GM23338 (cell line): ENCODE results near the gene AGAP1. TPM values are rescaled to one million over a fixed set of nuclear protein-coding genes. Genes with fewer than 3 reads are reported as not detected.

Experiments used
- ATAC-seq: fragments of 200-7000 bp; cut with Tn5 transposase; 3 replicates; pipeline ENCODE4 v1.9.1; 2020
- DNase-seq: peaks from one replicate; pipeline ENCODE4 v3.0.0-alpha.2; 2015; ENCODE audit warnings: low spot score
- H2AFZ ChIP-seq: fragments of 200-600 bp; sonication (generic); 2 replicates; pipeline ENCODE4 v1.8.0; 2016; ENCODE audit warnings: antibody characterized with exemption, mild to moderate bottlenecking, moderate library complexity
- H3F3A ChIP-seq: fragments of 200-600 bp; sonication (generic); replicated peaks from 2 replicates; pipeline ENCODE4 v1.8.0; 2017; ENCODE audit warnings: antibody characterized with exemption, mixed run types, low read depth
- H3K27ac ChIP-seq: fragments of 200-600 bp; sonication (generic); 2 replicates; pipeline ENCODE4 v1.6.1; 2016; ENCODE audit warnings: low read depth
- H3K27me3 ChIP-seq: fragments of 200-600 bp; sonication (generic); 2 replicates; pipeline ENCODE4 v1.8.0; 2016; ENCODE audit warnings: mild to moderate bottlenecking, mixed run types, moderate library complexity; ENCODE audit not compliant: insufficient read depth
- H3K36me3 ChIP-seq: fragments of 200-600 bp; sonication (generic); 2 replicates; pipeline ENCODE4 v1.8.0; 2016; ENCODE audit warnings: mild to moderate bottlenecking; ENCODE audit not compliant: insufficient read depth
- H3K4me1 ChIP-seq: fragments of 200-600 bp; sonication (generic); 2 replicates; pipeline ENCODE4 v1.8.0; 2016; ENCODE audit warnings: mild to moderate bottlenecking, moderate library complexity; ENCODE audit not compliant: insufficient read depth
- H3K4me2 ChIP-seq: fragments of 200-600 bp; sonication (generic); 2 replicates; pipeline ENCODE4 v1.7.1; 2017; ENCODE audit warnings: mixed run types
- H3K4me3 ChIP-seq: fragments of 200-600 bp; sonication (generic); 2 replicates; pipeline ENCODE4 v1.6.1; 2016; ENCODE audit warnings: mixed run types
- H3K79me2 ChIP-seq: fragments of 200-600 bp; sonication (generic); replicated peaks from 2 replicates; pipeline ENCODE4 v1.8.0; 2017; ENCODE audit warnings: mild to moderate bottlenecking; ENCODE audit not compliant: insufficient read depth
- H3K9me2 ChIP-seq: fragments of 200-600 bp; sonication (generic); 2 replicates; pipeline ENCODE4 v1.8.0; 2017; ENCODE audit not compliant: insufficient read depth
- H4K20me1 ChIP-seq: fragments of 200-600 bp; sonication (generic); replicated peaks from 2 replicates; pipeline ENCODE4 v1.8.0; 2017; ENCODE audit warnings: mild to moderate bottlenecking; ENCODE audit not compliant: insufficient read depth
- H3K27ac Mint-ChIP-seq: 2 replicates; pipeline ENCODE4 v1.8.0; 2020; ENCODE audit warnings: inconsistent platforms, mild to moderate bottlenecking, moderate library complexity, mixed read lengths
- H3K27me3 Mint-ChIP-seq: 3 replicates; pipeline ENCODE4 v1.8.0; 2022; ENCODE audit warnings: low read depth, mild to moderate bottlenecking, moderate library complexity, mixed read lengths, inconsistent platforms; ENCODE audit not compliant: insufficient read depth, poor library complexity
- H3K36me3 Mint-ChIP-seq: 3 replicates; pipeline ENCODE4 v1.8.0; 2021; ENCODE audit warnings: low read depth, mild to moderate bottlenecking, inconsistent platforms, moderate library complexity, mixed read lengths
- H3K4me1 Mint-ChIP-seq: 3 replicates; pipeline ENCODE4 v1.8.0; 2020; ENCODE audit warnings: mild to moderate bottlenecking, inconsistent platforms, mixed read lengths
- H3K4me3 Mint-ChIP-seq: 3 replicates; pipeline ENCODE4 v1.8.0; 2021; ENCODE audit warnings: moderate library complexity, mild to moderate bottlenecking, inconsistent platforms, mixed read lengths
- H3K9me3 Mint-ChIP-seq: 3 replicates; pipeline ENCODE4 v1.8.0; 2020; ENCODE audit warnings: moderate library complexity, mild to moderate bottlenecking, inconsistent platforms, mixed read lengths
- CREB1 ChIP-seq: fragments of 250-450 bp; sonication (Bioruptor Pico); IDR thresholded peaks from 2 replicates; pipeline ENCODE4 v1.5.0; 2020; ENCODE audit warnings: low read depth, mild to moderate bottlenecking, moderate library complexity
- CTCF ChIP-seq, 2 experiments: fragments of 200-600 bp in 1 of 2; sonication (generic) in 1 of 2; conservative IDR thresholded peaks; 2 replicates each; pipeline versions ENCODE4 v1.5.1 to v1.6.1; 2016 to 2017; ENCODE audit warnings: antibody characterized with exemption in 2 of 2, low read depth in 2 of 2, mild to moderate bottlenecking in 2 of 2, moderate library complexity in 1 of 2
- ETS1 ChIP-seq: IDR thresholded peaks from 2 replicates; pipeline ENCODE4 v1.6.1; 2016; ENCODE audit warnings: antibody characterized with exemption
- EZH2 ChIP-seq: fragments of 200-600 bp; sonication (generic); IDR thresholded peaks from one replicate; pipeline ENCODE4 v1.8.0; 2017; ENCODE audit warnings: antibody characterized with exemption, mild to moderate bottlenecking, low read depth; ENCODE audit not compliant: unreplicated experiment
- EZH2phosphoT487 ChIP-seq: fragments of 200-600 bp; sonication (generic); IDR thresholded peaks from one replicate; pipeline ENCODE4 v1.8.1; 2018; ENCODE audit warnings: antibody characterized with exemption; ENCODE audit not compliant: unreplicated experiment
- JUNB ChIP-seq: IDR thresholded peaks from one replicate; pipeline ENCODE4 v1.6.1; 2016; ENCODE audit warnings: antibody characterized with exemption; ENCODE audit not compliant: unreplicated experiment
- NANOG ChIP-seq: IDR thresholded peaks from 2 replicates; pipeline ENCODE4 v1.6.1; 2016; ENCODE audit warnings: antibody characterized with exemption, borderline replicate concordance
- POLR2AphosphoS5 ChIP-seq: IDR thresholded peaks from 2 replicates; pipeline ENCODE4 v1.6.1; 2016; ENCODE audit warnings: antibody characterized with exemption, low read depth
- REST ChIP-seq: IDR thresholded peaks from one replicate; pipeline ENCODE4 v1.6.1; 2018; ENCODE audit warnings: antibody characterized with exemption; ENCODE audit not compliant: unreplicated experiment
- STAT1 ChIP-seq: IDR thresholded peaks from one replicate; pipeline ENCODE4 v1.6.1; 2016; ENCODE audit warnings: antibody characterized with exemption; ENCODE audit not compliant: unreplicated experiment
- ZNF114 ChIP-seq: fragments of 250-450 bp; sonication (Bioruptor Pico); IDR thresholded peaks from 2 replicates; pipeline ENCODE4 v1.5.0; 2020; ENCODE audit warnings: mild to moderate bottlenecking, moderate library complexity
- ZNF331 ChIP-seq: fragments of 250-450 bp; sonication (Bioruptor Pico); IDR thresholded peaks from 2 replicates; pipeline ENCODE4 v1.5.0; 2020; ENCODE audit warnings: low read depth, mild to moderate bottlenecking, moderate library complexity
- ZNF462 ChIP-seq: fragments of 250-450 bp; sonication (Bioruptor Pico); IDR thresholded peaks from 2 replicates; pipeline ENCODE4 v1.5.0; 2020; ENCODE audit warnings: mild to moderate bottlenecking, moderate library complexity
- polyA plus RNA-seq: library from polyadenylated mRNA; unstranded; fragments of >200 nt; fragmentation: Nextera tagmentation; extraction: Ambion mirVana; gene quantifications from 2 replicates; pipeline ENCODE4 v1.2.1, GENCODE V29; 2016
- total RNA-seq: library from RNA; depleted of rRNA; stranded (reverse); fragments of >200 nt; shearing (Covaris generic); gene quantifications from 2 replicates; pipeline ENCODE4 v1.2.3, GENCODE V29; 2014

The AGAP1 gene
- total and polyA plus RNA-seq, 2 experiments from 2014 or later, result 13.3 to 27.9 TPM

GRCh38 chr2:236112466-236112865 lies 618.6 kb downstream of the AGAP1 start:
- Mint-ChIP-seq H3K36me3 (peaks cover 4% of the 10 kb centered on the region; the same call in 2 of the 3 replicates), H3K27me3 (peaks cover 24% of the 10 kb centered on the region), H3K4me1 (peaks cover 36% of the 10 kb centered on the region), H3K27ac (no peak overlapping the region; the same call in 1 of the 2 replicates), H3K9me3 (no peaks in the 10 kb centered on the region), H3K4me3 (no peak overlapping the region; the same call in 2 of the 3 replicates)
- DNase-seq (no peak), ATAC-seq (no peak)
- Histone ChIP-seq H2AFZ (no peak overlapping the region), H3K27me3 (0 out of 2 replicates have a peak, but pooled peaks cover 4% of the 10 kb centered on the region), H3K9me2 (no peaks in the 10 kb centered on the region), H3K27ac (no peak overlapping the region), H3K4me2 (no peak overlapping the region), H3K36me3 (no peaks in the 10 kb centered on the region), H3K4me1 (peaks cover 22% of the 10 kb centered on the region), H3K79me2 (no peaks in the 10 kb centered on the region), H3F3A (0 out of 2 replicates have a peak, but pooled peaks cover 3% of the 10 kb centered on the region), H3K4me3 (no peak overlapping the region), H4K20me1 (no peaks in the 10 kb centered on the region; the same call in 1 of the 2 replicates)
- no peak for TF ChIP-seq NANOG
- TF ChIP-seq POLR2AphosphoS5, result no peak
- TF ChIP-seq ZNF462 (CRISPR knock-in tag), result no peak
- TF ChIP-seq EZH2, result no peak
- TF ChIP-seq STAT1, result no peak
- no peak for TF ChIP-seq ETS1
- TF ChIP-seq REST, result no peak
- no peak for TF ChIP-seq ZNF114 (CRISPR knock-in tag)
- no peak for TF ChIP-seq CTCF (conservative IDR thresholded peaks at IDR 0.05; ENCODE audit: low read depth in 2 of 2)
- no peak for TF ChIP-seq CREB1 (CRISPR knock-in tag)
- no peak for TF ChIP-seq EZH2phosphoT487
- no peak for TF ChIP-seq JUNB
- no peak for TF ChIP-seq ZNF331 (CRISPR knock-in tag)
